H7 (cell line): ENCODE data around the gene MITD1. TPM values are rescaled to one million over a fixed set of nuclear protein-coding genes. Genes with fewer than 3 reads are reported as not detected.
"Not testable (repeated sequence)": the region's sequence is repeated elsewhere in the genome, so short reads cannot be mapped to it uniquely, and the experiment has no call there.

ENCODE experiments used
- DNase-seq: peaks from one replicate; pipeline ENCODE4 v3.0.0; 2012
- H3K27me3 ChIP-seq: 2 replicates; pipeline ENCODE4 v1.6.0; 2011; ENCODE audit warnings: mild to moderate bottlenecking, low read length; ENCODE audit not compliant: control insufficient read depth, insufficient read depth
- H3K36me3 ChIP-seq: replicated peaks from 2 replicates; pipeline ENCODE4 v1.5.1; 2011; ENCODE audit warnings: low read length; ENCODE audit not compliant: control insufficient read depth, insufficient read depth
- H3K4me3 ChIP-seq: 2 replicates; pipeline ENCODE4 v1.5.1; 2011; ENCODE audit warnings: low read depth, mild to moderate bottlenecking, control low read depth, low read length, moderate library complexity; ENCODE audit not compliant: insufficient read depth
- total RNA-seq: library from RNA; depleted of rRNA; stranded (reverse); fragments of >200 nt; shearing (Covaris generic); gene quantifications from 2 replicates; pipeline ENCODE4 v1.2.3, GENCODE V29; 2014; rRNA removed

The MITD1 gene
- total RNA-seq, 1 experiment from 2014 or later = 26.5 TPM

GRCh38 chr2:99140056-99140859, 40.6 kb downstream of the MITD1 start:
- peak overlapping the region; percentile 76 for H3K4me3 ChIP-seq
- DNase-seq = no peak
- no peaks in the 10 kb centered on the region for H3K36me3 ChIP-seq
- no peaks in the 10 kb centered on the region; the same call in 1 of the 2 replicates for H3K27me3 ChIP-seq

- H3K4me3 ChIP-seq = no peak overlapping the region
- no peak for DNase-seq
- H3K27me3 ChIP-seq = no peaks in the 10 kb centered on the region; the same call in 1 of the 2 replicates
- H3K36me3 ChIP-seq = no peaks in the 10 kb centered on the region
Measured at GRCh38 chr2:99139003-99139402, 41.9 kb downstream of the MITD1 start.

GRCh38 chr2:99135044-99135556, 45.8 kb downstream of the MITD1 start:
- DNase-seq, H3K36me3 ChIP-seq, H3K27me3 ChIP-seq, H3K4me3 ChIP-seq: not testable (repeated sequence)

GRCh38 chr2:99127981-99128380, 52.9 kb downstream of the MITD1 start:
- no peak overlapping the region for H3K4me3 ChIP-seq
- no peaks in the 10 kb centered on the region for H3K27me3 ChIP-seq
- DNase-seq = no peak
- no peaks in the 10 kb centered on the region for H3K36me3 ChIP-seq

Other genes with a start within 250 kb of the MITD1 start
- 0.04 and 0.24 TPM in 2 replicates for gene CRACDL, start 244.8 kb downstream of the MITD1 start, total RNA-seq
- 2.2 and 5.7 TPM in 2 replicates for gene C2orf15, start 39.4 kb downstream of the MITD1 start, total RNA-seq
- gene TSGA10, start 26.1 kb downstream of the MITD1 start, total RNA-seq = 1.1 and 3.5 TPM in 2 replicates
- 7.3 and 7.4 TPM in 2 replicates for gene LIPT1, start 26.1 kb downstream of the MITD1 start, total RNA-seq
- gene MRPL30, start 126 bp upstream of the MITD1 start, total RNA-seq = 39.3 and 49.0 TPM in 2 replicates
- gene LYG2, start 74.6 kb upstream of the MITD1 start, total RNA-seq = not detected in 2 replicates
- 0.14 and 0.22 TPM in 2 replicates for gene LYG1, start 120.1 kb upstream of the MITD1 start, total RNA-seq
- 36.8 and 43.3 TPM in 2 replicates for gene TXNDC9, start 155.3 kb upstream of the MITD1 start, total RNA-seq
- 10.2 and 23.8 TPM in 2 replicates for gene EIF5B, start 156.3 kb upstream of the MITD1 start, total RNA-seq